ENCODE data around the gene TMEM132C.

Gene TMEM132C

DNA sequence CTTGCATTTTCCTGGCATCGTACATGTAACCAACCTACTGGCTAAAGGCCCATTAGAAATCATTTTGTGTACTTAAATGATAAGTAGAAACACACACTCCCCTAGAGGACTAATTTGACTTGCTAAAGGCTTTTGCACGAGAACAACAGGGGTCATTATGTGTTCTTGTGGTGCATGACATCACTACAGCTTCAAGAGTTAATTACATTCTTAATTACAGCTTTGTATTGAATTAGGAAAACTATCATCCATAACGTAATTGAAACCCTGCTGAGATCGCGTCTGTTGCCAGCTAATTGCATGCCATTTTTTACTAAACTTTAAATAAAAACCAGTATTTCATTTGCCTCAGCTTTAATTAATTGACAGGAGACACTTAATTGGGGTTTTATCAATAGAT, 51.4 kb downstream of the TMEM132C start:
- no peak overlapping the region for H3K4ac ChIP-seq (ENCODE audit: low read depth in 1 of 2, low read length in 2 of 2)
- H2BK5ac ChIP-seq (ENCODE audit: low read depth, low read length, poor library complexity, severe bottlenecking): no peak overlapping the region
- H2AK5ac ChIP-seq (ENCODE audit: low read length, severe bottlenecking): no peak overlapping the region
- DNase-seq: no peak
- H3K4me2 ChIP-seq (ENCODE audit: low read length, poor library complexity, severe bottlenecking): no peak overlapping the region
- H2BK15ac ChIP-seq (ENCODE audit: low read depth, poor library complexity, severe bottlenecking): no peak overlapping the region
- H2BK12ac ChIP-seq (ENCODE audit: low read length in 2 of 2): no peak overlapping the region
- no peaks in the 10 kb centered on the region for H3K36me3 ChIP-seq (ENCODE audit: control insufficient read depth in 1 of 2, insufficient read depth in 2 of 2, low read depth in 1 of 2, low read length in 2 of 2)
- H3K27me3 ChIP-seq (ENCODE audit: control insufficient read depth in 1 of 2, insufficient read depth in 1 of 2, low read length in 2 of 2): no peaks in the 10 kb centered on the region
- H3K4me1 ChIP-seq (ENCODE audit: control insufficient read depth, insufficient read depth, low read depth, low read length): no peaks in the 10 kb centered on the region
- no peak overlapping the region for H4K8ac ChIP-seq (ENCODE audit: low read length)
- no peak overlapping the region for H4K91ac ChIP-seq (ENCODE audit: low read length)
- peaks cover 13% of the 10 kb centered on the region for H3K9me3 ChIP-seq (ENCODE audit: control insufficient read depth, low read length)
- H3K18ac ChIP-seq (ENCODE audit: low read depth in 1 of 2, low read length in 2 of 2): no peak overlapping the region
- no peak overlapping the region for H3K9ac ChIP-seq (ENCODE audit: low read length)
- WGBS: 91% methylated on average over 3 of the region's 5 CpGs
- no peak overlapping the region for H3K23ac ChIP-seq (ENCODE audit: low read length in 2 of 2)
- no peak overlapping the region for H3K14ac ChIP-seq (ENCODE audit: low read length in 2 of 2)
- no peak overlapping the region for H3K27ac ChIP-seq (ENCODE audit: low read length, poor library complexity, severe bottlenecking)
- no peak overlapping the region for H2AFZ ChIP-seq (ENCODE audit: low read depth, low read length)
- no peak overlapping the region for H2BK120ac ChIP-seq (ENCODE audit: low read depth, low read length)
- no peak overlapping the region for H3K4me3 ChIP-seq (ENCODE audit: insufficient read depth in 1 of 2, low read depth in 1 of 2, low read length in 2 of 2)
- no peaks in the 10 kb centered on the region for H3K79me1 ChIP-seq (replicated peaks; ENCODE audit: low read length, poor library complexity, severe bottlenecking)

DNA sequence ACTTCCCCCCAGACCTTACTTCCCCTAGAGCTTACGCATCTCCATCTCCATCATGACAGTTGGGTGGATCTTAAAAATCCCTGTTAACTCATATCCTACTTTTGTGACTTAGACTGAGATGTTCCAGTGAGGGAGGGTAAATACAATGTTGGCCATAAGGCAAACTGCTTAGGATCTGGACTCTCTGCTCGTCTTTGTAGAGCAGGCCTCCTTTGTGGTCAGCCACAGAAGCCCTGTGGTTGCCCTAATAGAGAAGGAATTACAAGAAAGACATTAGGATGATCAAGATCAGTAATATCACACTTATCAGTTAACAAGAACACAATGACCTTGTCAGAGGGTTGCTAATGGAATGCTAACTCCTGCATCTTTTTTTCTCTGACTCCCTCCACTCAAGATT, 52.0 kb downstream of the TMEM132C start:
- H2BK15ac ChIP-seq (ENCODE audit: low read depth, poor library complexity, severe bottlenecking): no peak overlapping the region
- DNase-seq: no peak
- no peaks in the 10 kb centered on the region for H3K79me1 ChIP-seq (replicated peaks; ENCODE audit: low read length, poor library complexity, severe bottlenecking)
- H3K27ac ChIP-seq (ENCODE audit: low read length, poor library complexity, severe bottlenecking): no peak overlapping the region
- no peak overlapping the region for H4K8ac ChIP-seq (ENCODE audit: low read length)
- no peak overlapping the region for H3K4me2 ChIP-seq (ENCODE audit: low read length, poor library complexity, severe bottlenecking)
- no peak overlapping the region for H2BK5ac ChIP-seq (ENCODE audit: low read depth, low read length, poor library complexity, severe bottlenecking)
- H3K36me3 ChIP-seq (ENCODE audit: control insufficient read depth in 1 of 2, insufficient read depth in 2 of 2, low read depth in 1 of 2, low read length in 2 of 2): no peaks in the 10 kb centered on the region
- peaks cover 13% of the 10 kb centered on the region for H3K9me3 ChIP-seq (ENCODE audit: control insufficient read depth, low read length)
- no peak overlapping the region for H3K9ac ChIP-seq (ENCODE audit: low read length)
- H3K18ac ChIP-seq (ENCODE audit: low read depth in 1 of 2, low read length in 2 of 2): no peak overlapping the region
- H3K23ac ChIP-seq (ENCODE audit: low read length in 2 of 2): no peak overlapping the region
- H3K4me1 ChIP-seq (ENCODE audit: control insufficient read depth, insufficient read depth, low read depth, low read length): no peaks in the 10 kb centered on the region
- H2BK12ac ChIP-seq (ENCODE audit: low read length in 2 of 2): no peak overlapping the region
- no peak overlapping the region for H3K4ac ChIP-seq (ENCODE audit: low read depth in 1 of 2, low read length in 2 of 2)
- WGBS: 22% methylated on average over 1 of the region's 2 CpGs
- H3K4me3 ChIP-seq (ENCODE audit: insufficient read depth in 1 of 2, low read depth in 1 of 2, low read length in 2 of 2): no peak overlapping the region
- no peak overlapping the region for H2AK5ac ChIP-seq (ENCODE audit: low read length, severe bottlenecking)
- no peak overlapping the region for H4K91ac ChIP-seq (ENCODE audit: low read length)
- H3K14ac ChIP-seq (ENCODE audit: low read length in 2 of 2): no peak overlapping the region
- no peak overlapping the region for H2AFZ ChIP-seq (ENCODE audit: low read depth, low read length)
- H3K27me3 ChIP-seq (ENCODE audit: control insufficient read depth in 1 of 2, insufficient read depth in 1 of 2, low read length in 2 of 2): no peaks in the 10 kb centered on the region
- H2BK120ac ChIP-seq (ENCODE audit: low read depth, low read length): no peak overlapping the region

DNA sequence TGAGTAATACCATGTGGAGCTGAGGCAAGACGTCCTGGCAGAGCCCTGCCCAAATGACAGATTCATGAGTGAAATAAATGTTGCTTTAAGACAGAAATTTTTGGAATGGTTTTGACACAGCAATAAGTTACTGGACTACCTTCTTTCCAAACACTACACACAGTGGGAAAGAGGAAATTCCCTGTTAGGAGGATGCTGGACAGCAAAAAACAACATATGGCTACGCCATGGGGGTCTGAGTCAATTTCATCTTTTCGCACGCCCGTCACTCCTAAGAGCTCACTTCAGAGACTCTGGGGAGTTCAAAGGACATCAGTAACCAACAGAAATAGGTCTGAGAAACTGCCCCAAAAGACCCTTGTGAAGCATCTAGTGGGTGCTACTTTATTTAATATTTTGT, 55.4 kb downstream of the TMEM132C start:
- H3K4me1 ChIP-seq (ENCODE audit: control insufficient read depth, insufficient read depth, low read depth, low read length): no peaks in the 10 kb centered on the region
- 91% methylated on average over 5 of the region's 5 CpGs for WGBS
- no peak overlapping the region for H3K14ac ChIP-seq (ENCODE audit: low read length in 2 of 2)

DNA sequence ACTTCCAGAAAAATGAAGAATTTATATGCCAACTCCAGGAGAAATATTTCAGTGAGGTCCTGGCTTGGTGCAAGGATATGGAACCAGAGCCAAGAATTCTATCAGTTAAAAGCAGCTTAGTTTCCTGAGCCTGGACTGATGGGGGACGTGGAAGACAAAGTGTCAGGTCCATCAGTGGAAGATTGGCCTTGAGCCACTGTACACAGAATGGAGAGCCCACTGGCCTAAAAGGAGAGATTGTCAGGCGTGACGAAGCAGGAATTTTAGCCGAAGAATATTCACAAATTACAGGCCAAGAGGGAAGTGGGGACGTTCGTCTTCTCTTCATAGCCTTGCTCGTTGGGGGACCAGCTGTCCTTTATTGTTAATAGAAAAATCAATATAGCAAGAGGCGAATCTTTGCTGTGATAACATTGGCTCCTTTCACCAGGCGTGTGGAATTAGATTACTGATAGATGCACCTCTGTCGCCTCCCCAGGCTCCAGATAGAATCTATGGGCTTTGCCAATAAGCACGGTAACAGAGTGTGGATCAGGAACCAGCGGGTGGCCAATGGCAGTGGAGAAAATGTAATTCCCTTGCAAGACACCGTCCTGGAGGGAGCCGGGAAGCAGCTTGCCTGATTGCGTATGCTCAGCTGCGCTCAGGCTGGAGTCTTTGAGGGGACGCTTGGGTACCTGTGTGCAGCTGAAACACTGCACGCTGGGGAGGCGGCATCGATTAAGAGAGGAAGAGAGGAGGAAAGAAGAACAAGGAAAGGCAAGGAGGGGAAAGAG, 56.4 kb downstream of the TMEM132C start:
- H3K4me2 ChIP-seq (ENCODE audit: low read length, poor library complexity, severe bottlenecking): no peak overlapping the region

More for the DNA sequence above, 55.4 kb downstream of the TMEM132C start:
- no peak for DNase-seq
- H2BK15ac ChIP-seq (ENCODE audit: low read depth, poor library complexity, severe bottlenecking): no peak overlapping the region
- H2AFZ ChIP-seq (ENCODE audit: low read depth, low read length): no peak overlapping the region
- H3K27ac ChIP-seq (ENCODE audit: low read length, poor library complexity, severe bottlenecking): no peak overlapping the region
- no peak overlapping the region for H3K9ac ChIP-seq (ENCODE audit: low read length)
- H4K91ac ChIP-seq (ENCODE audit: low read length): no peak overlapping the region
- H2AK5ac ChIP-seq (ENCODE audit: low read length, severe bottlenecking): no peak overlapping the region
- no peak overlapping the region for H4K8ac ChIP-seq (ENCODE audit: low read length)
- no peak overlapping the region for H2BK12ac ChIP-seq (ENCODE audit: low read length in 2 of 2)
- no peak overlapping the region for H3K23ac ChIP-seq (ENCODE audit: low read length in 2 of 2)
- H2BK5ac ChIP-seq (ENCODE audit: low read depth, low read length, poor library complexity, severe bottlenecking): no peak overlapping the region
- H3K4me3 ChIP-seq (ENCODE audit: insufficient read depth in 1 of 2, low read depth in 1 of 2, low read length in 2 of 2): no peak overlapping the region
- no peaks in the 10 kb centered on the region for H3K79me1 ChIP-seq (replicated peaks; ENCODE audit: low read length, poor library complexity, severe bottlenecking)
- no peaks in the 10 kb centered on the region for H3K27me3 ChIP-seq (ENCODE audit: control insufficient read depth in 1 of 2, insufficient read depth in 1 of 2, low read length in 2 of 2)
- H3K4me2 ChIP-seq (ENCODE audit: low read length, poor library complexity, severe bottlenecking): no peak overlapping the region
- no peak overlapping the region for H3K18ac ChIP-seq (ENCODE audit: low read depth in 1 of 2, low read length in 2 of 2)
- H3K36me3 ChIP-seq (ENCODE audit: control insufficient read depth in 1 of 2, insufficient read depth in 2 of 2, low read depth in 1 of 2, low read length in 2 of 2): no peaks in the 10 kb centered on the region
- no peak overlapping the region for H2BK120ac ChIP-seq (ENCODE audit: low read depth, low read length)
- peaks cover 7% of the 10 kb centered on the region for H3K9me3 ChIP-seq (ENCODE audit: control insufficient read depth, low read length)
- H3K4ac ChIP-seq (ENCODE audit: low read depth in 1 of 2, low read length in 2 of 2): no peak overlapping the region

More for the DNA sequence above, 56.4 kb downstream of the TMEM132C start:
- no peak overlapping the region for H2BK15ac ChIP-seq (ENCODE audit: low read depth, poor library complexity, severe bottlenecking)
- no peak overlapping the region for H2AFZ ChIP-seq (ENCODE audit: low read depth, low read length)
- H2BK12ac ChIP-seq (ENCODE audit: low read length in 2 of 2): no peak overlapping the region
- no peak overlapping the region for H3K18ac ChIP-seq (ENCODE audit: low read depth in 1 of 2, low read length in 2 of 2)
- WGBS: 65% methylated on average over 20 of the region's 20 CpGs
- no peak overlapping the region for H2BK5ac ChIP-seq (ENCODE audit: low read depth, low read length, poor library complexity, severe bottlenecking)
- no peak for DNase-seq
- no peak overlapping the region for H4K8ac ChIP-seq (ENCODE audit: low read length)
- no peak overlapping the region for H3K14ac ChIP-seq (ENCODE audit: low read length in 2 of 2)
- H3K4me3 ChIP-seq (ENCODE audit: insufficient read depth in 1 of 2, low read depth in 1 of 2, low read length in 2 of 2): no peak overlapping the region
- no peak overlapping the region for H4K91ac ChIP-seq (ENCODE audit: low read length)
- no peaks in the 10 kb centered on the region for H3K4me1 ChIP-seq (ENCODE audit: control insufficient read depth, insufficient read depth, low read depth, low read length)
- no peak overlapping the region for H3K27ac ChIP-seq (ENCODE audit: low read length, poor library complexity, severe bottlenecking)
- H3K9ac ChIP-seq (ENCODE audit: low read length): no peak overlapping the region
- H3K4ac ChIP-seq (ENCODE audit: low read depth in 1 of 2, low read length in 2 of 2): no peak overlapping the region
- peaks cover 7% of the 10 kb centered on the region for H3K9me3 ChIP-seq (ENCODE audit: control insufficient read depth, low read length)
- H3K79me1 ChIP-seq (replicated peaks; ENCODE audit: low read length, poor library complexity, severe bottlenecking): no peaks in the 10 kb centered on the region
- H3K36me3 ChIP-seq (ENCODE audit: control insufficient read depth in 1 of 2, insufficient read depth in 2 of 2, low read depth in 1 of 2, low read length in 2 of 2): no peaks in the 10 kb centered on the region
- no peaks in the 10 kb centered on the region for H3K27me3 ChIP-seq (ENCODE audit: control insufficient read depth in 1 of 2, insufficient read depth in 1 of 2, low read length in 2 of 2)
- H3K23ac ChIP-seq (ENCODE audit: low read length in 2 of 2): no peak overlapping the region
- no peak overlapping the region for H2BK120ac ChIP-seq (ENCODE audit: low read depth, low read length)
- no peak overlapping the region for H2AK5ac ChIP-seq (ENCODE audit: low read length, severe bottlenecking)
